Neural cell (in vitro differentiated cells): ENCODE results near the gene CNNM2. TPM values are rescaled to one million over a fixed set of nuclear protein-coding genes. Genes with fewer than 3 reads are reported as not detected.

Source experiments
- H2AFZ ChIP-seq: fragments of 200-600, 300-800 bp; sonication (generic), shearing (Covaris generic); 2 replicates; pipeline ENCODE4 v1.6.0; 2014; ENCODE audit warnings: low read depth, mild to moderate bottlenecking, antibody characterized with exemption, low read length, moderate library complexity
- H3F3A ChIP-seq: fragments of 200-600 bp; shearing (Covaris generic); 2 replicates; pipeline ENCODE4 v1.6.1; 2016; ENCODE audit warnings: mild to moderate bottlenecking, moderate library complexity, mixed read lengths, antibody characterized with exemption, low read length; ENCODE audit not compliant: insufficient read depth, poor library complexity, severe bottlenecking
- H3K27ac ChIP-seq: fragments of 200-600, 300-800 bp; sonication (generic), shearing (Covaris generic); 2 replicates; pipeline ENCODE4 v1.5.1; 2014; ENCODE audit warnings: mild to moderate bottlenecking, low read length, moderate library complexity
- H3K27me3 ChIP-seq: fragments of 300-800, 200-600 bp; sonication (generic), shearing (Covaris generic); 2 replicates; pipeline ENCODE4 v1.6.0; 2014; ENCODE audit warnings: mild to moderate bottlenecking, low read depth, low read length, moderate library complexity; ENCODE audit not compliant: insufficient read depth
- H3K36me3 ChIP-seq: fragments of 300-800, 200-600 bp; sonication (generic), shearing (Covaris generic); 2 replicates; pipeline ENCODE4 v1.5.1; 2014; ENCODE audit warnings: mild to moderate bottlenecking, antibody characterized with exemption, low read length, moderate library complexity; ENCODE audit not compliant: insufficient read depth
- H3K4me2 ChIP-seq: fragments of 300-800, 200-600 bp; sonication (generic), shearing (Covaris generic); 2 replicates; pipeline ENCODE4 v1.6.0; 2014; ENCODE audit warnings: mild to moderate bottlenecking, low read length
- H3K4me3 ChIP-seq: fragments of 300-800, 200-600 bp; sonication (generic), shearing (Covaris generic); 2 replicates; pipeline ENCODE4 v1.5.1; 2014; ENCODE audit warnings: mild to moderate bottlenecking, low read length, moderate library complexity
- H3K79me2 ChIP-seq: fragments of 200-600 bp; shearing (Covaris generic); replicated peaks from 2 replicates; pipeline ENCODE4 v1.6.0; 2014; ENCODE audit warnings: mild to moderate bottlenecking, low read length, moderate library complexity; ENCODE audit not compliant: insufficient read depth
- H3K9ac ChIP-seq: fragments of 300-800, 200-600 bp; sonication (generic), shearing (Covaris generic); 2 replicates; pipeline ENCODE4 v1.6.1; 2016; ENCODE audit warnings: mild to moderate bottlenecking, low read length, mixed read lengths
- H3K9me2 ChIP-seq: fragments of 200-600 bp; shearing (Covaris generic); 2 replicates; pipeline ENCODE4 v1.6.1; 2016; ENCODE audit warnings: mild to moderate bottlenecking, low read length, mixed read lengths; ENCODE audit not compliant: insufficient read depth
- H3K9me3 ChIP-seq: fragments of 200-600, 300-800 bp; sonication (generic), shearing (Covaris generic); 2 replicates; pipeline ENCODE4 v1.6.1; 2016; ENCODE audit warnings: mild to moderate bottlenecking, mixed run types, low read length, moderate library complexity, mixed read lengths
- H4K20me1 ChIP-seq: fragments of 200-600 bp; shearing (Covaris generic); 2 replicates; pipeline ENCODE4 v1.6.1; 2016; ENCODE audit warnings: mild to moderate bottlenecking, mixed run types; ENCODE audit not compliant: insufficient read depth
- EP300 ChIP-seq: fragments of 450-650 bp; conservative IDR thresholded peaks from 2 replicates; pipeline ENCODE4 v1.6.1; 2014; ENCODE audit warnings: antibody characterized with exemption, mild to moderate bottlenecking, moderate library complexity; ENCODE audit not compliant: poor library complexity, severe bottlenecking
- EZH2 ChIP-seq: fragments of 200-600, 300-800 bp; shearing (Covaris generic), sonication (generic); IDR thresholded peaks from 2 replicates; pipeline ENCODE4 v1.6.1; 2014; ENCODE audit warnings: antibody characterized with exemption, low read length, borderline replicate concordance, mild to moderate bottlenecking; ENCODE audit not compliant: insufficient read depth, poor library complexity, severe bottlenecking
- MXI1 ChIP-seq: fragments of 450-650 bp; conservative IDR thresholded peaks from 2 replicates; pipeline ENCODE4 v1.6.1; 2014; ENCODE audit warnings: antibody characterized with exemption, mild to moderate bottlenecking; ENCODE audit not compliant: poor library complexity, severe bottlenecking
- POLR2AphosphoS5 ChIP-seq: IDR thresholded peaks from 2 replicates; pipeline ENCODE4 v1.6.1; 2012
- RAD21 ChIP-seq: fragments of 450-650 bp; conservative IDR thresholded peaks from 2 replicates; pipeline ENCODE4 v1.6.1; 2014; ENCODE audit warnings: antibody characterized with exemption, mild to moderate bottlenecking, moderate library complexity
- SMC3 ChIP-seq: fragments of 450-650 bp; conservative IDR thresholded peaks from 2 replicates; pipeline ENCODE4 v1.6.1; 2014; ENCODE audit warnings: antibody characterized with exemption, mild to moderate bottlenecking, moderate library complexity; ENCODE audit not compliant: poor library complexity
- TAF1 ChIP-seq: IDR thresholded peaks from 2 replicates; pipeline ENCODE4 v1.6.1; 2012; ENCODE audit warnings: low read depth
- polyA plus RNA-seq: library from polyadenylated mRNA; depleted of rRNA; stranded (reverse); fragments of >200 nt; gene quantifications from 2 replicates; pipeline ENCODE4 v1.2.3, GENCODE V29; 2014
- TF ChIP-seq, protein P1 (sequence below): fragments of 450-650 bp; IDR thresholded peaks from 2 replicates; pipeline ENCODE4 v1.5.1; 2014; ENCODE audit warnings: antibody characterized with exemption, mild to moderate bottlenecking, moderate library complexity; ENCODE audit not compliant: poor library complexity, severe bottlenecking
- TF ChIP-seq, protein P2 (sequence below): IDR thresholded peaks from 2 replicates; pipeline ENCODE4 v1.6.1; 2012; ENCODE audit warnings: borderline replicate concordance

The CNNM2 gene
- polyA plus RNA-seq, 1 donor from 2014 or later = 5.0 TPM

GRCh38 chr10:103021150-103021899 lies 103.2 kb downstream of the CNNM2 start:
- Histone ChIP-seq H3K4me3 (no peak overlapping the region), H3K9ac (no peak overlapping the region), H3K9me3 (no peaks in the 10 kb centered on the region), H4K20me1 (no peaks in the 10 kb centered on the region), H3K36me3 (no peaks in the 10 kb centered on the region), H3K27ac (no peak overlapping the region), H3K27me3 (no peaks in the 10 kb centered on the region), H3K4me2 (no peak overlapping the region), H3K79me2 (no peaks in the 10 kb centered on the region), H3K9me2 (no peaks in the 10 kb centered on the region), H2AFZ (no peak overlapping the region), H3F3A (no peaks in the 10 kb centered on the region)
- TF ChIP-seq POLR2AphosphoS5 = no peak
- TF ChIP-seq SMC3 = no peak
- TF ChIP-seq MXI1 = no peak
- TF ChIP-seq, protein P1, sequence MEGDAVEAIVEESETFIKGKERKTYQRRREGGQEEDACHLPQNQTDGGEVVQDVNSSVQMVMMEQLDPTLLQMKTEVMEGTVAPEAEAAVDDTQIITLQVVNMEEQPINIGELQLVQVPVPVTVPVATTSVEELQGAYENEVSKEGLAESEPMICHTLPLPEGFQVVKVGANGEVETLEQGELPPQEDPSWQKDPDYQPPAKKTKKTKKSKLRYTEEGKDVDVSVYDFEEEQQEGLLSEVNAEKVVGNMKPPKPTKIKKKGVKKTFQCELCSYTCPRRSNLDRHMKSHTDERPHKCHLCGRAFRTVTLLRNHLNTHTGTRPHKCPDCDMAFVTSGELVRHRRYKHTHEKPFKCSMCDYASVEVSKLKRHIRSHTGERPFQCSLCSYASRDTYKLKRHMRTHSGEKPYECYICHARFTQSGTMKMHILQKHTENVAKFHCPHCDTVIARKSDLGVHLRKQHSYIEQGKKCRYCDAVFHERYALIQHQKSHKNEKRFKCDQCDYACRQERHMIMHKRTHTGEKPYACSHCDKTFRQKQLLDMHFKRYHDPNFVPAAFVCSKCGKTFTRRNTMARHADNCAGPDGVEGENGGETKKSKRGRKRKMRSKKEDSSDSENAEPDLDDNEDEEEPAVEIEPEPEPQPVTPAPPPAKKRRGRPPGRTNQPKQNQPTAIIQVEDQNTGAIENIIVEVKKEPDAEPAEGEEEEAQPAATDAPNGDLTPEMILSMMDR = no peak
- TF ChIP-seq EP300 = no peak

GRCh38 chr10:103021900-103022293 lies 103.8 kb downstream of the CNNM2 start:
- no peaks in the 10 kb centered on the region for H3F3A ChIP-seq
- H4K20me1 ChIP-seq = no peaks in the 10 kb centered on the region
- no peaks in the 10 kb centered on the region for H3K9me3 ChIP-seq
- H3K36me3 ChIP-seq = no peaks in the 10 kb centered on the region
- H3K27me3 ChIP-seq = no peaks in the 10 kb centered on the region
- H3K9ac ChIP-seq = no peak overlapping the region
- TF ChIP-seq, protein P1 = no peak
- TF ChIP-seq TAF1 (no peak), MXI1 (no peak), SMC3 (no peak), RAD21 (no peak), POLR2AphosphoS5 (no peak), EP300 (no peak), EZH2 (no peak)
- TF ChIP-seq, protein P2, sequence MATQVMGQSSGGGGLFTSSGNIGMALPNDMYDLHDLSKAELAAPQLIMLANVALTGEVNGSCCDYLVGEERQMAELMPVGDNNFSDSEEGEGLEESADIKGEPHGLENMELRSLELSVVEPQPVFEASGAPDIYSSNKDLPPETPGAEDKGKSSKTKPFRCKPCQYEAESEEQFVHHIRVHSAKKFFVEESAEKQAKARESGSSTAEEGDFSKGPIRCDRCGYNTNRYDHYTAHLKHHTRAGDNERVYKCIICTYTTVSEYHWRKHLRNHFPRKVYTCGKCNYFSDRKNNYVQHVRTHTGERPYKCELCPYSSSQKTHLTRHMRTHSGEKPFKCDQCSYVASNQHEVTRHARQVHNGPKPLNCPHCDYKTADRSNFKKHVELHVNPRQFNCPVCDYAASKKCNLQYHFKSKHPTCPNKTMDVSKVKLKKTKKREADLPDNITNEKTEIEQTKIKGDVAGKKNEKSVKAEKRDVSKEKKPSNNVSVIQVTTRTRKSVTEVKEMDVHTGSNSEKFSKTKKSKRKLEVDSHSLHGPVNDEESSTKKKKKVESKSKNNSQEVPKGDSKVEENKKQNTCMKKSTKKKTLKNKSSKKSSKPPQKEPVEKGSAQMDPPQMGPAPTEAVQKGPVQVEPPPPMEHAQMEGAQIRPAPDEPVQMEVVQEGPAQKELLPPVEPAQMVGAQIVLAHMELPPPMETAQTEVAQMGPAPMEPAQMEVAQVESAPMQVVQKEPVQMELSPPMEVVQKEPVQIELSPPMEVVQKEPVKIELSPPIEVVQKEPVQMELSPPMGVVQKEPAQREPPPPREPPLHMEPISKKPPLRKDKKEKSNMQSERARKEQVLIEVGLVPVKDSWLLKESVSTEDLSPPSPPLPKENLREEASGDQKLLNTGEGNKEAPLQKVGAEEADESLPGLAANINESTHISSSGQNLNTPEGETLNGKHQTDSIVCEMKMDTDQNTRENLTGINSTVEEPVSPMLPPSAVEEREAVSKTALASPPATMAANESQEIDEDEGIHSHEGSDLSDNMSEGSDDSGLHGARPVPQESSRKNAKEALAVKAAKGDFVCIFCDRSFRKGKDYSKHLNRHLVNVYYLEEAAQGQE = no peak
- no peaks in the 10 kb centered on the region for H3K79me2 ChIP-seq
- no peak overlapping the region for H3K27ac ChIP-seq
- no peak overlapping the region for H3K4me2 ChIP-seq
- H3K4me3 ChIP-seq = no peak overlapping the region
- H3K9me2 ChIP-seq = no peaks in the 10 kb centered on the region
- H2AFZ ChIP-seq = no peak overlapping the region
